GM12864 (cell line): ENCODE measurements around the gene EIF2B4.
"Not testable (repeated sequence)": the region's sequence is repeated elsewhere in the genome, so short reads cannot be mapped to it uniquely, and the experiment has no call there.

Experiments
- DNase-seq: peaks from one replicate; pipeline ENCODE4 v3.0.0-alpha.2; 2011; ENCODE audit warnings: low read depth
- H3K4me3 ChIP-seq: 2 replicates; pipeline ENCODE4 v1.5.1; 2011; ENCODE audit warnings: mild to moderate bottlenecking, low read depth, low read length, control low read depth
- TF ChIP-seq, protein P1 (sequence below): IDR thresholded peaks from 2 replicates; pipeline ENCODE4 v1.5.1; 2011; ENCODE audit warnings: low read depth, mild to moderate bottlenecking, moderate library complexity, low read length, control low read depth, inconsistent platforms; ENCODE audit errors: missing control alignments

The EIF2B4 gene

DNA sequence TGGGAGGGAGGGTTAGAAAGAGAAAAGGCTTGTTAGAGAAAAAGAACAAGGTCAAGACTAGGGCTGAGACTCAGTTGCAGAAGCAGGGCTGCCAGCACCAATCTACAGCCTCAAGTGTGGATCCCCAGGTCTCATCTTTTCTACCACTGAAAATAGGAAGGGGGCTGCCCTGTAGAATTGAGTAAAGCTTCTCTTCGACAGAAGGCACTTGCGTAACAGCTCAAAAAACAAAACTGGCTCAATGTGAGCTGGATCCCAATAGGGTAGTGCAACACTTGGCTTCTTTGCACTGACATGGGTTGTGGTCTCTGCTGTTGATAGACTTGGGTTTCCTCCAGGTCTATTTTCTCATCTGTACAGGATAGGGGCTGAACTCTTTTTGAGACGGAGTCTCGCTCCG lies 45.4 kb downstream of the EIF2B4 start:
- DNase-seq = no peak
- TF ChIP-seq, protein P1, sequence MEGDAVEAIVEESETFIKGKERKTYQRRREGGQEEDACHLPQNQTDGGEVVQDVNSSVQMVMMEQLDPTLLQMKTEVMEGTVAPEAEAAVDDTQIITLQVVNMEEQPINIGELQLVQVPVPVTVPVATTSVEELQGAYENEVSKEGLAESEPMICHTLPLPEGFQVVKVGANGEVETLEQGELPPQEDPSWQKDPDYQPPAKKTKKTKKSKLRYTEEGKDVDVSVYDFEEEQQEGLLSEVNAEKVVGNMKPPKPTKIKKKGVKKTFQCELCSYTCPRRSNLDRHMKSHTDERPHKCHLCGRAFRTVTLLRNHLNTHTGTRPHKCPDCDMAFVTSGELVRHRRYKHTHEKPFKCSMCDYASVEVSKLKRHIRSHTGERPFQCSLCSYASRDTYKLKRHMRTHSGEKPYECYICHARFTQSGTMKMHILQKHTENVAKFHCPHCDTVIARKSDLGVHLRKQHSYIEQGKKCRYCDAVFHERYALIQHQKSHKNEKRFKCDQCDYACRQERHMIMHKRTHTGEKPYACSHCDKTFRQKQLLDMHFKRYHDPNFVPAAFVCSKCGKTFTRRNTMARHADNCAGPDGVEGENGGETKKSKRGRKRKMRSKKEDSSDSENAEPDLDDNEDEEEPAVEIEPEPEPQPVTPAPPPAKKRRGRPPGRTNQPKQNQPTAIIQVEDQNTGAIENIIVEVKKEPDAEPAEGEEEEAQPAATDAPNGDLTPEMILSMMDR = no peak
- no peak overlapping the region for H3K4me3 ChIP-seq

GRCh38 chr2:27323596-27324285 lies 46.4 kb downstream of the EIF2B4 start:
- TF ChIP-seq, protein P1 = no peak
- peak overlapping the region; percentile 93 for H3K4me3 ChIP-seq
- DNase-seq = no peak

DNA sequence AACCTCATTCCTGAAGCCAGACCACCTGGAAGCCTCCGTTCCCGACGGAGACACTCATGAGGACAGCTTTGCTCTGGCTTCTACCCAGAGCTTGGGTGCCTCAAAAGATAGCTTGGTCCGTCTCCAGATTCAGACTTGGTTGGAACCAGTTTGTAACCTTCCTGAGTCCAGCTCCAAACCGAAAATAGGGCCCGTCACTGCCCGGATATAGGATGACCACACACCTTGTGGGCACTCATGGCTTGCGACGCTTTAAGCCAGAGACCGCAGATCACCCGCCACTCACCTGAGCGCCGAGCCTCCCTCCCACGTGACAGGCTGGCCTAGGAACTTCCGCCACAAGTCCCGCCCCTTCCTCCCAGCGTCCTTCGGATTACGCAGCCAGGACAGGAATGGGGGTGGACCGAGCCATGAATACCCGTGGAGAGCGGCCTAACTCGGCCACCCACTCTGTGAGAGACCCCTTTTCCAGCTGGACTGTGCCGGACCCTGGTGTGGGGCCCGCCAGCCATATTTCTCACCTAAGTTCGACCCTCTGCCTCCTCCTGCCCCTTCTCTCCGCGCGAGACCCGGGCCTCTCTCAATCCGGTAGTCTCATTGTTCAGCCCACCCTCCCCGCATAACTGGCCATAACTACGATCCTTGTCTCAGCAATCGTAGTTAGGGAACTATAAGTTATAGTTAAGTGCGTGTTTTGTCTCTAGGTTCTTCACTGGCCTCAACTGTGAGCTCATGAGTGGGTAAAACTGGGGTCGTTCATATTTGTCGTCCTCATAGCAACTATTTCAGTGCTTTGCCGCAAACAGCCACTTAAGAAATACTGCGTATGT lies 47.2 kb downstream of the EIF2B4 start, which contains the start of gene MPV17:
TSS of gene MPV17 (minus strand) at position 332 of the 830 bp plus-strand sequence. CDS start 580 bp downstream, outside the sequence.
- peak; percentile 79 for DNase-seq
- TF ChIP-seq, protein P1 = no peak
- H3K4me3 ChIP-seq = peak within 1 kb of the TSS; percentile 93

DNA sequence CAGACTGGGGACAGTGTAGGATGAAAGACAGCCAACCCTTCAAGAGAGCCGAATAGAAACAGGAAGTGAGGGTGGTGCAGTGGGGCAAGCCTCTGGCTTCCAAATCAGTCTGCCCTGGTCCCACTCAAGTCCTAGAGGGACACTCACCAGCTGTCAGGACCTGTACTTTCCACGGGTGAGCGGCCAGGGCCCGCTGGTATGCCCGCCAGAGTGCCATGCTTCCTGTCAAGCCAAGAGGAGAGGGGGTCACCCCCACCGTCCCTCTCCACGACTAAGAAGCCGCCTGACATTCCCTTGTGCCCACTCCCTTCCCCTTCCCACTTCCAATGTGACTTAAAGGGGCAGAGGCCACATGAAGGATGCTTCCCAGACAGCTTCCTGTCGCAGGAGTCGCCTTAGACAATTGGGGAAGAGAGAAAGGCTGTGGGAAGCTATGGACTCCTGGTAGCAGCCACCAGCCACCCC lies 47.8 kb downstream of the EIF2B4 start:
- TF ChIP-seq, protein P1 = no peak
- no peak for DNase-seq
- H3K4me3 ChIP-seq = peak overlapping the region; percentile 93

DNA sequence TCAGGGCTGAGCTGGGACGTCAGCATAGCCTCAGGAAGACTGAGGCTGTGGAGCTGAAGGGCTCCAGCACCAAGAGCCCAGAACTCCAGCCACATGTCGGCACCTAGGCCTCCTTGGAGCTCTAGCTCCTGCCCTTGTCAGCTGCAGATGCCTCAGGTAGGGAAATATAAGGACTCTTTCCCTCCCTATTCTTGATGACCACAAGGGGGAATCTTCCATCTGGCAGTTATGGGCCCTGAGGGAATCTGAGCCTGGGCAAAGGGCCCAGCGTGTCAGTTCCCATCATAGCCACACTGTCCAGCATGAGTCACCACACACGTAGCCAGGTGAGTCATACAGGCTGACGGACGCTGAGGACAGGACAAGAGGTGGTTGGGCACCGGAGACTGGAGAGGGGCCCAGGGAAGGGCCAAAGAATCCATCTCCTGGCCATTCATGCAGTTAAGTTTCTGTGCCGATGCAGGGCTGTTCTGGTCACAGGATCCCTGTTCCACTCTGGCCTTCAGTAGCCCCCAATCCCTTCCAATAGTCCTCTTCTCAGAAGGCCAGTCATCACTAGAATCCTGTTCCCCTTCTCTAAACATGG lies 49.1 kb downstream of the EIF2B4 start:
- DNase-seq = no peak
- no peak overlapping the region for H3K4me3 ChIP-seq
- TF ChIP-seq, protein P1 = peak; percentile 11

DNA sequence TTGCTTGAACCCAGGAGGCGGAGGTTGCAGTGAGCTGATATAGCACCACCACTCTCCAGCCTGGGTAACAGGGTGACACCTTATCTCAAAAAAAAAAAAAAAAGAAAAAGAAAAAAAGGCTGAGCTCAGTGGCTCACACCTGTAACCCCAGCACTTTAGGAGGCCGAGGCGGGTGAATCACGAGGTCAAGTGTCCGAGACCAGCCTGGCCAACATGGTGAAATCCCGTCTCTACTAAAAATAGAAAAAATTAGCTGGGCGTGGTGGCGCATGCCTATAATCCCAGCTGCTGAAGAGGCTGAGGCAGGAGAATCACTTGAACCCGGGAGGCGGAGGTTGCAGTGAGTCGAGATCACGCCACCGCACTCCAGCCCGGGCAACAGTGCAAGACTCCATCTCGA lies 50.3 kb downstream of the EIF2B4 start:
- not testable (repeated sequence) for DNase-seq, H3K4me3 ChIP-seq
